Eye (tissue), 1 donor: Measurements from ENCODE around the gene AKT2.
A peak's percentile ranks its signal among the peaks of the same experiment; 100 is the strongest.
"Not testable (repeated sequence)": the region's sequence is repeated elsewhere in the genome, so short reads cannot be mapped to it uniquely, and the experiment has no call there.

Source experiments
- DNase-seq: peaks from one replicate; pipeline ENCODE4 v3.0.0-alpha.2; 2015

Gene AKT2

DNA sequence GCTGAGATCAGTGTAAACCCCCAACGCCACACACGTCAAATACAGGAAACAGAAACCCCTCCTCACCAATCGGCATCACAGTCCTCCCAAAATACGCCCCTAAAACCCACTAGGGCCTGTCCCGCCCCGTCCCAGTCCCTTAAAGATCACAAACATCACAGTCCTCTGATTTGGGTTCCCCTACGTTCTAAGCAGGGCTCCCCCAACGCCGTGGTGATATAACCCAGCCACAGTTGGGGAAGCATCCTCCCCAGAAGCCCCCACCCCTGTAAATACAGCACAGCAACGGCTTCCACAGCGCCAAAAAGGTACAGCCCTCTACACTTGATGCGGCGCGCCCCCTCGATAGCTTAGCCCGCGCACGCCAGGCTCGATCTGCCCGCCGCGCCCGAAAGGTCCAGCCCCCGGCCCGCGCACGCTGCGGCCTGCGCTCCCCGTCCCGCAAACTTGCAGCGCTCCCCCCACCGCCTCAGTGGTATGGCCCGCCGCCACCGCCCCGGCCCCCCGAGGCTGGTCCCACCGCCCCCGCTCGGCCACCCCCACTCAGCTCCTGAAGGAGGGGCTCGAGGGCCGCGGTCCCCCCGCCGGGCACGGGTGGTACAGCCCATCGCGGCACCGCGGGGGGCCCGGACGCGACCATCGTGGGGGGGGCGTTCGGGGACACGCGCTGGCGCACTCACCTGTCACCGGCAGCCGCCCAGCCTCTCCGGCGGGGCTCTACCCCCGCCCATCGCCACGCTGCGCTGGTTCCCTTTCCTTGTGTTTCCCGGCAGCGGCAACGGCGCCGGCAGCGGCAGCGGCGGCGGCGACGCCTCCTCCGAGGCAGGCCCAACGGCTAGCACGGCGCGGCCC lies at the start of gene AKT2:
Gene AKT2, minus strand, starts transcription at position 845 of the 852 bp plus-strand sequence. CDS start 20,078 bp downstream, outside the sequence.
- peak; percentile 95 for DNase-seq

- not testable (repeated sequence) for DNase-seq
Observed at GRCh38 chr19:40333083-40333482, 47.9 kb upstream of the AKT2 start.

DNA sequence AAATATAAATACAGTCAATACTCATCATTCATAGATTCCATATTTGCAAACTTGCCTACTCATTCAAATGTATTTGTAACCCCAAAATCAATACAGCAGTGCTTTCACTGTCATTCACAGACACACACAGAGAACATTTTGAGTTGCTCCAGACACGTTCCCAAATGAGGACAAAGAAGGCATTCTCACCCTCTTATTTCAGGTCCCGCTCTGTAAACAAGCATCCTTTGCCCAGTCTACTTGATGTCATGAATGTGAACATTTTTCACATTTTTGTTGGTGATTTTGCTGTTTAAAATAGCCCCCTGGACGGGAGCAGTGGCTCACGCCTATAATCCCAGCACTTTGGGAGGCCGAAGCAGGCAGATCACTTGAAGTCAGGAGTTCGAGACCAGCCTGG lies 47.5 kb upstream of the AKT2 start:
- DNase-seq: no peak

DNA sequence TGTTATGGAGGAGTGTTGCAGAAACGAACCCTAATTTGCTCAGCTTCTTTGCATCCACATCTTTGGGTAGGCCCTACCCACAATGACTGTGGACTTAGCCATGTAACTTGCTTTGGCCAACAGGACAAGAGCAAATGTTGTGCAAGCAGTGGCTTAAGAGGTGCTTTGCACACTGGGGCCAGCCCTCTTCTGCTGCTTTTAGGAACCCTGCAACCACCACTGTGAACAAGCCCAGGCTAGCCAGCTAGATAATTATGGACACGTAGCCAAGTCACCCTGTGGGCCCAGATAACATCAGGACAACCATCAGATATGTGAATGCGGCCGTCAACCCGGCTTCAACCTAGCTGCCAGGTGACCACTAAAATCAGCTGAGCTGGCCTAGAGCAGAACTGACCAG lies 45.9 kb upstream of the AKT2 start:
- no peak for DNase-seq

- DNase-seq: no peak
Observed at GRCh38 chr19:40326201-40326600, 41.1 kb upstream of the AKT2 start.

GRCh38 chr19:40323705-40324104 lies 38.6 kb upstream of the AKT2 start:
- no peak for DNase-seq

DNA sequence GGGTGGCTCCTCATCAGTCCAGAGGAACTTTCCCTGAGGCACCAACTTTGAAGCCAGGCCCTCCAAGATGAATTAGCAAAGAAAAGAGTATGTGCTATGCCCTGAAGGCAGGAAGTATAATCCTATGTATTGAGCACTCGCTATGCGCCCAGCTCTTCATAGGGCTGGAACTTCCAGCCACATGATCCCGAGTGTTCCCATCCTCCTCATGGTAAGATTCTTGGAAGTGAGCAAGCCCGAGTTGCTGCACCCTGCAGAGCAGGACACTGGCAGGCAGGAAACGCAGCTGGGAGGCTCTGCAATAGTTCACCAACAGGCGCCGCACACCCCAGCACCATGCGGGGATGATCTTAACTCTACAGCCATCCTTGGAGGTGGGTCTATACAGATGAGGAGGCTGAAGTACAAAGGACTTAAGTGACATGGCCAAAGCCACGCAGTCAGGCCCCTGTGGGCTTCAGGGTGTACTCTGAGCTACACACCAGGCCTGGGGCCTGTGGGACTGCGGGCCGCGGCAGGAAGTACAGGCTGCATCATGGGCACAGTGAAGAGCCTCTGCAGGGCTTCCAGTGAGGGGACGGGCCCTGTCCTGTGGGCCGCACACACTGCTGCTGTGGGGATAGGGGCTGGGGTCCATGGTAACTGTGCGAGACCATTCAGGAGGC lies 37.9 kb upstream of the AKT2 start:
- no peak for DNase-seq

DNA sequence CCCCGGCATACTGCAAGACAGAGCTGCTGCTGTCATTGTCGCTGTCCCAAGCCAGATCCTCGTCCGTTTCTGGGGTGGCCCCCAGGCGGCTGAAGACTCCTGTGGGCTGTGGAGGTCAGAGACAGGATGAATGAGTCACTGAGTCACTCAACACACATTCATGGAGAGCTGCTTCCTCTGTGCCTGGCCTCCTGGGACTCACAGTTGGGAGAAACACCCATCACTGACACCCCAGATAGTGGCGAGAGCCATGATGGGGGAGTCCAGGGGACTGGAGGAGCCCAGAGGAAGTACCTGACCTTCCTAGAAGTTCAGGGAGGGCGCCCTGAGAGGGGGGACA lies 37.1 kb upstream of the AKT2 start:
- no peak for DNase-seq

- DNase-seq: no peak
Observed at GRCh38 chr19:40321566-40322270, 36.6 kb upstream of the AKT2 start.

- DNase-seq: no peak
Observed at GRCh38 chr19:40321076-40321475, 35.9 kb upstream of the AKT2 start.

DNA sequence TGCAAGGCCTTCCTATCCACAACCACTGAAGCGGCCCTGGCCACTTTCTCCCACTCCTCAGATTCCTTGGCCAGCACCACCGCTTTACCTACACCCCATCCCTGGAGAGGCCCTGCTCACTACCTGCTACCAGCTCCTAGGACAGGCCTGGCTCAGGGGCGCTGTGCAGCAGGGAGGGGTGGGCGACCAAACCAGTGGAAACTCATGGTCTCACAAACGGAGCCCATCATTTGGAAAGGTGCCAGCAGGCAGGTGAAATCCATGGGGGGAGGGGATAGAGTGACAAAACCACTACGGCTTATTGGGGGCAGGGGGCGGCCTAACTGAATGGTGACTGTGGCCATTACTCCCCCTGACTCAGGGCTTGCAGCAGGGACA lies 35.4 kb upstream of the AKT2 start:
- DNase-seq: no peak

GRCh38 chr19:40317338-40317737 lies 32.2 kb upstream of the AKT2 start:
- DNase-seq: no peak

GRCh38 chr19:40315812-40316470 lies 30.8 kb upstream of the AKT2 start:
- no peak for DNase-seq

DNA sequence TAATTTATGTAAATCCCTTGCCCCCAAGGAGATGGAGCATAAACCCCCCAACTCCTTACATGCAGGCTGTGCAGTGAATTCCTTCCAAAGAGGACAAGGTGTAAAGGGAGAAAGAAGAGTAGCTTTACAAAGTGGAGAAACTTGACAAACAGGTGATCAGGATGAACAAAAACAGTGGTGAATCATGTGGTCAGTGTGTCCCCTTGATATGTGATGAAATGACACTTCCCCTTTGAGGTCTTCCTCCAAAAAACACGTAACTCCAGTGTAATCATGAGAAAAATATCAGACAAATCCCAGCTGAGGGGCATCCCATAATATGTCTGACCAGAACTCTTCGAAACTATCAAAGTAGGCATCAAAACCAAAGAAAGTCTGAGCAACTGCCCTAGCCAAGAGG lies 29.5 kb upstream of the AKT2 start:
- no peak for DNase-seq

GRCh38 chr19:40313229-40313983 lies 28.3 kb upstream of the AKT2 start:
- DNase-seq: no peak

DNA sequence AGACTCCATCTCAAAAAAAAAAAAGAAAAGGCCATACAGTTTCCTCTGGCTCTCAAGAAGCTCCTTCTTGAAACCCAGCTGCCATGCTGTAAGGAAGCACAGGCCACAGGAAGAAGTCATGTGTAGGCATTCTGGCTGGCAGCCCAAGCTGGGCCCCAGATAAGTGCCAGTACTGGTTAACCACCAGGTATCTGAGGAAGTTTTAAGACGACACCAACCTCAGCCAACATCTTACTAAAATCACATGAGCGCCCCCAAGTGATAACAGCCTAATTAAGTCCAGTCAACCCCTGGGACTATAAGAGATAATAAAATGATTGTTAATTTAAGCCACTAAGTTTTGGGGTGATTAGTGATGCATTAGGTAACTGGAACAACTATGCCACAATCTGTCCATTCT lies 27.4 kb upstream of the AKT2 start:
- DNase-seq: no peak

DNA sequence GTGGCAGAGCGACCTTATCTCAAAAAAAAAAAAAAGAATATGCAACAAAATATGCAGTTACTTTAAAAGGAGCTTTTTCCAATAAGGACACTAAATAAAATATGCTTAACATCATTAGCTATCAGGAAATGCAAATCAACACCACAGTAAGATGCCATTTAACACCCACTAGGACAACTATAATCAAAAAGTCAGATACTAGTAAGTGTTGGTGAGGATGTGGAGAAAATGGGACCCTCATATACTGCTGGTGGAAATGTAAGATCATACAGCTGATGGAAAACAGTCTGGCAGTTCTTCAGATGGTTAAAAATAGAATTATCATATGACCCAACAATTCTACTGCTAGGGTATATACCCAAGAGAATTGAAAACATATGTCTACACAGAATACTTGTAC lies 24.5 kb upstream of the AKT2 start:
- no peak for DNase-seq

GRCh38 chr19:40305403-40305802 lies 20.3 kb upstream of the AKT2 start:
- peak; percentile 93 for DNase-seq

DNA sequence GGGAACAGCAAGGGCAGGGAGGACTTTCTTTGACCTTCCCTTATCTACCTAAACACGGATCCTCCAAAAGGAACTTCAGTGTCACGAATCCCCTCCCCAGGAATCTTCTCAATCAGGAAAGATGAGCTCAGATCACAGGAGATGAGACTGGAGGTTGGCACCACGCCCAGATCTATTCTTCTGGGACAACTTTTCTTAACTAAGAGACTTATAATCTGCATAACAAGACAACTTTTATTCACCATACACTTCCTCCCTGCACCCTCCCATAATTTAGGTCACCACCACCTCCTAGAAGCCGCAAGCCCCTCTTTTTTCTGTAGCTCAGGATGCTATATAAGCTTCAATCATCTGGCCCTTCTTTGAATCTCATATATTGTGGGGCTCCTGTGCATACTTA lies 19.2 kb upstream of the AKT2 start:
- peak; percentile 11 for DNase-seq

DNA sequence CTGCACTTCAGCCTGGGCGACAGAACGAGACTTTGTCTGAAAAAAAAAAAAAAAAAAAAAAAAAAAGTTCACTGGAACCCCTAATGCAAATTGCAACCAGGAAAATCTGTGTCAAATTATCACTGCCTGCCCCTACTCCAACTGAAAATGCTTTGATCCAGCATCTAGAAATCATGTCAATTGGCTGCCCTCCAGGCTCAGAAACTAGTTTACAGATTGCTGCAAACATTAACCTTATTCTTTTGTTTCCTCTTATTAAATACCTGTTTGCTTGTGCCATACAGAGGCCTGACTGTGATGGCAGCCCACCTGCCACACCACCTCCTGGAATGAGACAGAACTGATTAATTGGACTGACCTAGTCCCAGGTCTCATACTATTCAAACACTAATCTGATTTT lies 18.6 kb upstream of the AKT2 start:
- no peak for DNase-seq

GRCh38 chr19:40302224-40303011 lies 17.3 kb upstream of the AKT2 start:
- no peak for DNase-seq

DNA sequence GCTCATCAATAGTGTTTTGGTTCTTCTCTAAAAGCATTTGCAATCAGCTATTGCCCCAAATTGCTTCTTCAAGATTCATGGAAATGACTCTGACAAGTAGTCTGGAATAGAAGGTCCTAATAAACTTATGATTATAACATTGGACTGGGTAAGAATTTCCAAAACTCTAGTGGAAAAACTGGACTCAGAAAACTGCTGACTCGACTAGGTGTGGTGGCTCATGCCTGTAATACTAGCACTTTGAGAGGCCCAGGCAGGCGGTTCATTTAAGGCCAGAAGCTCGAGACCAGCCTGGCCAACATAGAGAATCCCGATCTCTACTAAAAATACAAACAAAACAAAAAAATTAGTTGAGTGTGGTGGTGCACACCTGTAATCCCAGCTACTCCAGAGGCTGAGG lies 15.5 kb upstream of the AKT2 start:
- no peak for DNase-seq
